ENCODE results near the gene MS4A10. TPM values are rescaled to one million over a fixed set of nuclear protein-coding genes. Genes with fewer than 3 reads are reported as not detected.

The MS4A10 gene
- total RNA-seq, 1 donor from 2014 or later: not detected

- intact Hi-C loops (cut with micrococcal nuclease): no loop called here
These were observed 60.2 kb downstream of the MS4A10 start for GRCh38 chr11:60845338-60845737.

GRCh38 chr11:60847281-60847680 is 62.1 kb downstream of the MS4A10 start:
- intact Hi-C loops (cut with micrococcal nuclease): no loop called here

- intact Hi-C loops (cut with micrococcal nuclease): no loop called here
These were observed 62.8 kb downstream of the MS4A10 start for GRCh38 chr11:60847896-60848295.

GRCh38 chr11:60848714-60849151 is 63.6 kb downstream of the MS4A10 start:
- intact Hi-C loops (cut with micrococcal nuclease): no loop called here

GRCh38 chr11:60849641-60850520 is 64.7 kb downstream of the MS4A10 start:
- intact Hi-C loops (cut with micrococcal nuclease): no loop called here

Other genes with a start within 250 kb of the MS4A10 start
- gene MS4A8, start 85.7 kb upstream of the MS4A10 start, total RNA-seq: not detected in 2 replicates
- gene MS4A18, start 60.6 kb upstream of the MS4A10 start, total RNA-seq: not detected in 2 replicates
- not detected in 2 replicates for gene MS4A15, start 28.5 kb upstream of the MS4A10 start, total RNA-seq
- gene CCDC86, start 56.8 kb downstream of the MS4A10 start, total RNA-seq: 31.4 and 34.2 TPM in 2 replicates
- gene PTGDR2, start 70.6 kb downstream of the MS4A10 start, total RNA-seq: 0.12 and 0.34 TPM in 2 replicates
- not detected in 2 replicates for gene ZP1, start 82.2 kb downstream of the MS4A10 start, total RNA-seq
- gene PRPF19, start 121.3 kb downstream of the MS4A10 start, total RNA-seq: 136 and 137 TPM in 2 replicates
- gene TMEM109, start 128.8 kb downstream of the MS4A10 start, total RNA-seq: 99.2 and 103 TPM in 2 replicates
- gene TMEM132A, start 139.1 kb downstream of the MS4A10 start, total RNA-seq: 0.59 and 1.0 TPM in 2 replicates
- gene SLC15A3, start 166.8 kb downstream of the MS4A10 start, total RNA-seq: 1.8 and 2.7 TPM in 2 replicates
- gene CD6, start 186.3 kb downstream of the MS4A10 start, total RNA-seq: 327 and 336 TPM in 2 replicates

Measured in T-helper 1 cell treated with Interleukin-12 subunit alpha and Interleukin-12 subunit beta and Interleukin-4 antibody, amounts not matched to agents 30 ng/mL and 1 ng/mL, for 36 hours (primary cell).